GM23248 (cell line): Measurements from ENCODE around the gene REL. TPM values are rescaled to one million over a fixed set of nuclear protein-coding genes. Genes with fewer than 3 reads are reported as not detected.
"Not testable (repeated sequence)": the region's sequence is repeated elsewhere in the genome, so short reads cannot be mapped to it uniquely, and the experiment has no call there.

Experiments used
- DNase-seq: peaks from one replicate; pipeline ENCODE4 v3.0.0-alpha.2; 2015
- H2AFZ ChIP-seq: fragments of 200-600 bp; sonication (generic); 2 replicates; pipeline ENCODE4 v1.6.1; 2016; ENCODE audit warnings: antibody characterized with exemption
- H3F3A ChIP-seq: fragments of 200-600 bp; sonication (generic); 2 replicates; pipeline ENCODE4 v1.6.1; 2016; ENCODE audit warnings: mild to moderate bottlenecking, antibody characterized with exemption, mixed run types; ENCODE audit not compliant: insufficient read depth
- H3K27ac ChIP-seq: fragments of 200-600 bp; sonication (generic); 2 replicates; pipeline ENCODE4 v1.5.1; 2016; ENCODE audit warnings: mild to moderate bottlenecking
- H3K27me3 ChIP-seq: fragments of 200-600 bp; sonication (generic); replicated peaks from 2 replicates; pipeline ENCODE4 v1.6.1; 2016; ENCODE audit warnings: mild to moderate bottlenecking; ENCODE audit not compliant: insufficient read depth
- H3K36me3 ChIP-seq: fragments of 200-600 bp; sonication (generic); 2 replicates; pipeline ENCODE4 v1.6.1; 2016; ENCODE audit warnings: low read depth, mild to moderate bottlenecking
- H3K4me1 ChIP-seq: fragments of 200-600 bp; sonication (generic); 2 replicates; pipeline ENCODE4 v1.6.1; 2016; ENCODE audit warnings: mild to moderate bottlenecking; ENCODE audit not compliant: insufficient read depth
- H3K4me2 ChIP-seq: fragments of 200-600 bp; sonication (generic); one replicate; pipeline ENCODE4 v1.6.1; 2016; ENCODE audit warnings: mild to moderate bottlenecking; ENCODE audit not compliant: unreplicated experiment
- H3K4me3 ChIP-seq: fragments of 200-600 bp; sonication (generic); 2 replicates; pipeline ENCODE4 v1.5.1; 2016; ENCODE audit warnings: mild to moderate bottlenecking
- H3K79me2 ChIP-seq: fragments of 200-600 bp; sonication (generic); 2 replicates; pipeline ENCODE4 v1.6.1; 2016; ENCODE audit warnings: mild to moderate bottlenecking; ENCODE audit not compliant: insufficient read depth
- H3K9ac ChIP-seq: fragments of 200-600 bp; sonication (generic); 2 replicates; pipeline ENCODE4 v1.6.1; 2016; ENCODE audit warnings: mild to moderate bottlenecking
- H3K9me2 ChIP-seq: fragments of 200-600 bp; sonication (generic); 2 replicates; pipeline ENCODE4 v1.6.1; 2016; ENCODE audit warnings: mixed run types, mild to moderate bottlenecking, moderate library complexity; ENCODE audit not compliant: insufficient read depth
- H3K9me3 ChIP-seq: fragments of 200-600 bp; sonication (generic); one replicate; pipeline ENCODE4 v1.6.1; 2017; ENCODE audit warnings: low read depth
- H4K20me1 ChIP-seq: fragments of 200-600 bp; sonication (generic); 2 replicates; pipeline ENCODE4 v1.6.0; 2016; ENCODE audit not compliant: insufficient read depth
- EZH2 ChIP-seq: fragments of 200-600 bp; sonication (generic); IDR thresholded peaks from 2 replicates; pipeline ENCODE4 v1.6.1; 2018; ENCODE audit warnings: antibody characterized with exemption, mild to moderate bottlenecking; ENCODE audit not compliant: insufficient read depth, poor library complexity, severe bottlenecking
- EZH2phosphoT487 ChIP-seq: fragments of 200-600 bp; sonication (generic); IDR thresholded peaks from 2 replicates; pipeline ENCODE4 v1.6.1; 2018; ENCODE audit warnings: antibody characterized with exemption, moderate library complexity, mild to moderate bottlenecking, low read depth; ENCODE audit not compliant: insufficient read depth
- WGBS, 2 experiments: methylation state at CpG; one replicate each; pipeline ENCODE4 v1.1.6; 2015 to 2017; ENCODE audit warnings: low lambda C conversion rate in 2 of 2, low coverage in 1 of 2; ENCODE audit errors: missing lambda C conversion rate in 2 of 2; 5-methylcytosine and 5-hydroxymethylcytosine counted together
- in situ Hi-C: fragments of 300-500 bp; cut with MboI; formaldehyde crosslinking; loops from 2 replicates; pipeline ENCODE4 v1.15.0; 2020
- polyA plus RNA-seq: library from polyadenylated mRNA; unstranded; fragments of >200 nt; fragmentation: Nextera tagmentation; extraction: Ambion mirVana; gene quantifications from 2 replicates; pipeline ENCODE4 v1.2.1, GENCODE V29; 2016
- total RNA-seq: library from RNA; depleted of rRNA; stranded (reverse); fragments of >200 nt; shearing (Covaris generic); gene quantifications from 2 replicates; pipeline ENCODE4 v1.2.3, GENCODE V29; 2014

REL gene
- total and polyA plus RNA-seq, 2 experiments from 2014 or later: 2.1 to 2.3 TPM

GRCh38 chr2:60899892-60900249 is 18.5 kb downstream of the REL start:
- Histone ChIP-seq H3F3A (no peaks in the 10 kb centered on the region), H3K36me3 (peaks cover 26% of the 10 kb centered on the region; the same call in 1 of the 2 replicates), H3K9me3 (no peaks in the 10 kb centered on the region), H3K4me3 (no peak overlapping the region), H3K27ac (no peak overlapping the region), H3K4me2 (no peak overlapping the region), H3K9me2 (no peaks in the 10 kb centered on the region), H4K20me1 (no peaks in the 10 kb centered on the region), H3K4me1 (no peaks in the 10 kb centered on the region), H3K79me2 (no peaks in the 10 kb centered on the region), H3K9ac (no peak overlapping the region), H3K27me3 (no peaks in the 10 kb centered on the region), H2AFZ (no peak overlapping the region)
- no peak for DNase-seq
- 76 to 100% methylated on average over 1 of the region's 1 CpG for WGBS, 2 experiments
- TF ChIP-seq EZH2phosphoT487 (no peak), EZH2 (no peak)
- in situ Hi-C loops: no loop called here

GRCh38 chr2:60901296-60901695 is 19.9 kb downstream of the REL start:
- 95 to 96% methylated on average over 6 of the region's 6 CpGs for WGBS, 2 experiments
- H3K9ac ChIP-seq, H2AFZ ChIP-seq, DNase-seq, H3K4me1 ChIP-seq, H3K9me3 ChIP-seq, H3K27me3 ChIP-seq, H3K4me3 ChIP-seq, H4K20me1 ChIP-seq, H3K27ac ChIP-seq, in situ Hi-C loops, H3K9me2 ChIP-seq, H3K79me2 ChIP-seq, H3F3A ChIP-seq, H3K4me2 ChIP-seq: not testable (repeated sequence)
- H3K36me3 ChIP-seq: peaks cover 26% of the 10 kb centered on the region; the same call in 1 of the 2 replicates

GRCh38 chr2:60905867-60906266 is 24.5 kb downstream of the REL start:
- H3K4me3 ChIP-seq, H3K9me3 ChIP-seq, H3K9ac ChIP-seq, H3K79me2 ChIP-seq, H3K4me1 ChIP-seq, H3K27me3 ChIP-seq, H3F3A ChIP-seq, H2AFZ ChIP-seq, H3K4me2 ChIP-seq, in situ Hi-C loops, H3K27ac ChIP-seq, DNase-seq, H4K20me1 ChIP-seq, H3K9me2 ChIP-seq: not testable (repeated sequence)
- peaks cover 11% of the 10 kb centered on the region; the same call in 1 of the 2 replicates for H3K36me3 ChIP-seq
- 78 to 79% methylated on average over 5 of the region's 5 CpGs for WGBS, 2 experiments

- peaks cover 7% of the 10 kb centered on the region; the same call in 1 of the 2 replicates for H3K36me3 ChIP-seq
- H3K4me3 ChIP-seq: no peak overlapping the region
- WGBS, 2 experiments: 76 to 78% methylated on average over 2 of the region's 2 CpGs
- H4K20me1 ChIP-seq: no peaks in the 10 kb centered on the region
- no peaks in the 10 kb centered on the region for H3K4me1 ChIP-seq
- H3K79me2 ChIP-seq: no peaks in the 10 kb centered on the region
- no peaks in the 10 kb centered on the region for H3K9me2 ChIP-seq
- no peaks in the 10 kb centered on the region for H3F3A ChIP-seq
- H3K9ac ChIP-seq: no peak overlapping the region
- no peak overlapping the region for H2AFZ ChIP-seq
- H3K9me3 ChIP-seq: no peaks in the 10 kb centered on the region
- H3K27me3 ChIP-seq: no peaks in the 10 kb centered on the region
- no peak for TF ChIP-seq EZH2
- no peak for TF ChIP-seq EZH2phosphoT487
- no peak for DNase-seq
- H3K27ac ChIP-seq: no peak overlapping the region
- no peak overlapping the region for H3K4me2 ChIP-seq
- in situ Hi-C loops: no loop called here
These were observed 25.0 kb downstream of the REL start for GRCh38 chr2:60906395-60906794.

- 88 to 89% methylated on average over 8 of the region's 8 CpGs for WGBS, 2 experiments
- no peak for TF ChIP-seq EZH2phosphoT487
- no peak for TF ChIP-seq EZH2
- Histone ChIP-seq H3K27ac (no peak overlapping the region), H3K79me2 (no peaks in the 10 kb centered on the region), H2AFZ (no peak overlapping the region), H3K9ac (no peak overlapping the region), H3F3A (no peaks in the 10 kb centered on the region), H3K4me1 (no peaks in the 10 kb centered on the region), H4K20me1 (no peaks in the 10 kb centered on the region), H3K4me3 (no peak overlapping the region), H3K9me2 (no peaks in the 10 kb centered on the region), H3K4me2 (no peak overlapping the region), H3K36me3 (no peaks in the 10 kb centered on the region), H3K9me3 (no peaks in the 10 kb centered on the region), H3K27me3 (no peaks in the 10 kb centered on the region)
- in situ Hi-C loops: no loop called here
- DNase-seq: no peak
These were observed 26.0 kb downstream of the REL start for GRCh38 chr2:60907329-60907728.
